ENCODE data around the gene PCMTD2.

Gene PCMTD2

GRCh38 chr20:64255361-64256281 is at the start of gene PCMTD2:
PCMTD2 (plus strand) TSS chr20:64255748; CDS start chr20:64259966, 4,218 bp downstream.
- DNase-seq: peak; percentile 78 to 85

DNA sequence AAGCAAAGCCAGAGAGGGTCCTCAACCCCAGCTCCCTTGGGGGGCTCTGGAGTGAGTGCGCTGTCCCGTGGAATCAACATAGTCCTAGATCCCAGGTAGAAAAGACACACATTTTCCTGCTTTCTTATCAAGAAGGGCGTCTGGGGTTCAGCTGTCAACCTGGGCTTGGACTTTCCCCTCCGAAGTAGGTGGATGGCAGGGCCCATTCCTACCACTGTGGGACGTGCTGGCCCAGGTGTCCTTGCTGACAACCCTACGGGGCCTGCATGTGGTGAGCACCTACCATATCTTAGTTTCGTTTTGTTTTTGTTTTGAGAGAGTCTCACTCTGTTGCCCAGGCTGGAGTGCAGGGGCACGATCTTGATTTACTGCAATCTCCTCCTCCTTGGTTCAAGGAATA is 48.9 kb upstream of the PCMTD2 start:
- no peak for DNase-seq

- no peak for DNase-seq
Observed at GRCh38 chr20:64207641-64208590, 47.6 kb upstream of the PCMTD2 start.

DNA sequence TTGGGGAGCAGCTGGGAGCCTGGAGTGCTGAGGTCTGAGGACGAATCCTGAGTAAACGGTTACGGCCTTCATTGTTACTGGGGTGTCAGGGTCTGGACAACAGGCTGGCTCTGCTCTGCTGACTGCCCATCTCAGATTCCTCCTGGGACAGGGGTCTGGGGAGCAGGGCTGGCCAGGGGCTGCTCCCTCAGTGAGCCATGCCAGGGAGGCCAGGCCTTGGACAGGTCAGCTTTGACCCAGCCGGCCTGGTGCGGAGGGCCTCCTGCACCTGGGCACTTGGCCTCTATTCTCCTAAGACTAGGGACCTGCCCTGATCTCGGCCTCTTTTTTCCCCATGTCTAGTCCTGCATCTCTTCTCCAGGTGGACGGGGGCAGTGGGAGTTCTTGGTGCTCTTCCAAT is 46.4 kb upstream of the PCMTD2 start:
- no peak for DNase-seq

- DNase-seq: no peak
Observed at GRCh38 chr20:64210656-64211369, 44.7 kb upstream of the PCMTD2 start.

GRCh38 chr20:64211874-64212658 is 43.5 kb upstream of the PCMTD2 start:
- no peak for DNase-seq

GRCh38 chr20:64212755-64213154 is 42.8 kb upstream of the PCMTD2 start:
- no peak for DNase-seq

DNA sequence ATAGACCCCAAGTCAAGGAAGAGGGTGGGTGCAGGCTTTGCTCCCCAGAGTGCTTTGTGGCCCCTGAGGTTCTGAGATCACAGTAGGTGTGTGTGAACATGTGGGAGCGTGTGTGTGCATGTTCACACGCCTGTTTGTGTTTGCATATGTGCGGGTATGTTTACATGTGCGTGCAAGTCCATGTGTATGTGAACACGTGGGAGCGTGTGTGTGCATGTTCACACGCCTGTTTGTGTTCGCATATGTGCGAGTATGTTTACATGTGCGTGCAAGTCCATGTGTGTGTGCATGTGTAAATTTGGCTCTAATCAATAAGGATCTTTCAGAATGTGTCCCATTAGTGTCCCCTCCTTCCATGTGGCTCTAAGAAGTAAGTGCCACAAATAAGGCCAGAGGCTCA is 41.4 kb upstream of the PCMTD2 start:
- no peak for DNase-seq

DNA sequence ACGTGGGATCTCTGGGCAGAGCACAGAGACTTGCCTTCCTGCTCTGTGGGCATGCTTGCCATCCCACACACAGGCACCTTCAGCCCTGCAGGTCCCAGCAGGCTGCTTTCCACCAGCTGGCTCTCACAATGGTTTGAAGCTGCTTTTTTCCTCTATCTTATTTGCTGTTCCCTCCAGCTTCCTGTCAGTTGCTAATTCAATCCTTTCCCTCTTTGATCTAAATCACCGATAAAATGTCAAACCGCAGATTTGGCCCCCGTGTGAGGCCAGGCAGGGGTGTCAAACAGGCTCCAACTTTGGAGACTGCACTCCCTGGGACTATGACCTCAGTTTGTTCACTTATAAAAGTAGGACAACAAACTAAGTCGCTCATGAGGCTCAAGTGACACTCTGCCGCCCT is 40.6 kb upstream of the PCMTD2 start:
- DNase-seq: no peak

DNA sequence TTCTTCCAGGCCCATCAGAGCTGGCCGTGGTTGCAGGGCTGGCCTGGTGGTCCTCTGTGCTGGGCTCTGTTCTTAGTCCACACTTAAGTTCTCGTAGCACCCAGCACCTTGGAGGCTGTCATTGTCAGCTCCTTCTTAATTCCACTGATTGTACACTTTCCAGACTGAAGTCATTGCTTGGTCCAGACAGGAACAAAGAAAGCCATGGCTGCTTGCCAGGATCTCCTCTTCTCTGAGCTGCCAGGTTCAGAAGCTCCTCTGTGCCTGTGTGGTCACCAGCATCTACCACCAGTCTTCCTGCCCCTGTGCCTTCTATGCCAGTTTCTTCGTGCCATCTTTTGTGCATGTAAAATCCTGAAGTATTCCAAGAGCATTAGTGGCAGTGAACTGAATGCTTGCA is 39.5 kb upstream of the PCMTD2 start:
- DNase-seq: no peak

GRCh38 chr20:64216910-64217309 is 38.6 kb upstream of the PCMTD2 start:
- DNase-seq: no peak

- no peak for DNase-seq
Observed at GRCh38 chr20:64217539-64218221, 37.9 kb upstream of the PCMTD2 start.

GRCh38 chr20:64219202-64219601 is 36.3 kb upstream of the PCMTD2 start:
- DNase-seq: no peak

DNA sequence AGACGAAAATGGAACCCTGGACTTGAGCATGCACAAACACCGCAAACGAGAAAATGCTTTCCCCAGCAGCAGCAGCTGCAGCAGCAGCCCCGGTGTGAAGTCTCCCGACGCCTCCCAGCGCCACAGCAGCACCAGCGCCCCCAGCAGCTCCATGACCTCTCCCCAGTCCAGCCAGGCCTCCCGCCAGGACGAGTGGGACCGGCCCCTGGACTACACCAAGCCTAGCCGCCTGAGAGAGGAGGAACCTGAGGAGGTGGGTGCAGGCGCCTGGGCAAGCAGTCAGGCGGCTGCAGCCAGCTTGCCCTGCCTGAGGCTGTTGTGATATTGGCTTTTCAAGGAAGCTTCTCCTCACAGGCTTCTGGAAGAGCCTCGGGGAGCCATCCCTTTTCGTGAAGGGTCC is 35.8 kb upstream of the PCMTD2 start:
- DNase-seq: no peak

- DNase-seq: no peak
Observed at GRCh38 chr20:64220420-64220819, 35.1 kb upstream of the PCMTD2 start.

DNA sequence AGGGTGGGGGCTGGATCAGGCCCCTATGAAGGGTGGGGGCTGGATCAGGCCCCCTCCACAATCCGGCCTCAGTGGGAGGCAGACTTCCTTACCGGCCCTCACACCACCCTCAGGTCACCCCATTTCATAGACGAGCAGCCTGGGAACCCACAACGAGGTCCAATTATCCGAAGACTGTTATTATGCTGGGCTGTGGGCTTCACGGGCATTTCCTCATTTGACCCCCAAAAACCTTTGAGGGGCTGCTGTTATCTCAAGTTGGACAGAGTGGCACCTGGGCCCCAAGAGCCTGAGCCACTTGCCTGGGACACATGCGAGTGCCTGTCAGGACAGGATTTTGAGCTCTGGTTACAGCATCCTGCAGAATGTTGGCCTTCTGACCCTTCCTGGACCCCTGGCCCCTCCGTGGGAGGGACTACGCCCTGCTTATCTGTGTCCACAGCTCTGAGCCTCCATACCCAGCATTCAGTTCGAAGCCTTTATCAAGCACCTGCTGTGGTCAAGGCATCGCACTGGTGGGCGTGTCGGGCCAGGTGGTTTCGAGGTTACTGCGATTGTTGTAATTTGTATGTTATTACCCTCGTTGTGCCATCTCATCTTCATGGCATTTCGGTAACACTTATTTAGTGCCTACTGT is 34.5 kb upstream of the PCMTD2 start:
- no peak for DNase-seq

DNA sequence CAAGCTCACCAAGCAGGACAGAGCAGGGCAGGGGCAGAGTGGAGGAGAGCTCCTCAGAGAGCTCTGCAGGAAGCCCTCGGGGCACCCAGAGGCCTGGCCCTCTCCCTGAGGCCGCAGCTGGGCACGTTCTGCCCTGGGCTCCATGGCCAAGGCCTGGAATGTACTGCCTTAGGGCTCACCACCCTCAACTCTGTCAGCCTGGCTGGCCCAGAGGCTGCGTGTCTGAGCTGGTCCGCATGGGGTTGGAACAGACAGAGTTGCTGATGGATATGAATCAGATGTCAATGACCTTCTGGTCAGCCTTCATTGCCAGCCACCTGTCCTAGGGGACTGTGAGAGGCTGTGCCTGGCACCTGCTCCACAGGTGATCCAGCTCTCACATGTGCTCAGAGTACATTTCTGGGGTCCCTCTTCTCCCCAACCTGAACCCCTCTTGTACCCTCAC is 33.2 kb upstream of the PCMTD2 start:
- no peak for DNase-seq

DNA sequence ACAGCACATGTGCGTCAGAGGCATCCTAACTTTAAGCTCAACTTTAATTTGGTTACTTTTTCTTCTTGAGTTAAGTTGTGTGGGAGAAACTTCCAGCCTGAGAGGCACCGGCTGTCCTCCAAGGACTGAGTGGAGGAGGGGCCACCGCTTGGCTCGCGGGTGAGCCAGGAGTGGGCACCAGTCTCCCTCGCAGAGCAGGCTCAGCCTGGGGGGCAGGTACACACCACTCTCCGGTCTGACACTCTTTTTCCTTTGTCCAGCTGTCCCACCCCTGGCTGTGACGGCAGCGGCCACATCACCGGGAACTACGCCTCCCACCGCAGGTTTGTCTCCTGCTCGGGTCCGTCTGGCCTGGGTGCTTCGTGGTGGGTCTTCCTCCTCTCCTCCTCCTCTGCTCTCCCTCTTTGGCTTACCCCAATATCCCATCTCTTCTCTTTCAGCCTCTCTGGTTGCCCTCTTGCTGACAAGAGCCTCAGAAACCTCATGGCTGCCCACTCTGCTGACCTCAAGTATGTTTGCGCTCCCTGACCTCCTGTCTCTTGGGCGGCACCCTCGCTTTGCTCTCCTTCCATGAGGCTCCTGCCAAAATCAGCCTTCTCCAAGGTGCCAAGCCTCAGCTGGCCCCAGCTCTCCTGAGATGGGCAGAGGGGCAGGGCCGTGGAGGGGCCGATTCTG is 32.6 kb upstream of the PCMTD2 start:
- DNase-seq: no peak

GRCh38 chr20:64223526-64224067 is 32.0 kb upstream of the PCMTD2 start:
- DNase-seq: no peak
